Thoracic aorta (tissue), 2 donors: ENCODE data around the gene TBL1XR1. TPM values are rescaled to one million over a fixed set of nuclear protein-coding genes. Genes with fewer than 3 reads are reported as not detected.
"Not testable (repeated sequence)": the region's sequence is repeated elsewhere in the genome, so short reads cannot be mapped to it uniquely, and the experiment has no call there.

Experiments
- ATAC-seq: fragments of 150-250 bp; one replicate; pipeline ENCODE4 v1.8.0; 2017; ENCODE audit warnings: low read depth; ENCODE audit not compliant: insufficient number of reproducible peaks, low FRiP score
- DNase-seq: peaks from one replicate; pipeline ENCODE4 v3.0.0-alpha.2; 2020; ENCODE audit warnings: low spot score
- H3K27ac ChIP-seq, 2 donors: fragments of 200-600 bp; sonication (generic); 1 replicate in 1 of 2; 2 replicates in 1 of 2; pipeline ENCODE4 v1.5.1; 2016; ENCODE audit warnings: mild to moderate bottlenecking in 2 of 2, moderate library complexity in 2 of 2
- H3K27me3 ChIP-seq: fragments of 200-600 bp; sonication (generic); replicated peaks from 2 replicates; pipeline ENCODE4 v1.6.0; 2016; ENCODE audit warnings: mild to moderate bottlenecking; ENCODE audit not compliant: insufficient read depth
- H3K36me3 ChIP-seq: fragments of 200-600 bp; sonication (generic); one replicate; pipeline ENCODE4 v1.5.1; 2016
- H3K4me1 ChIP-seq, 2 donors: fragments of 200-600 bp; sonication (generic); 1 replicate in 1 of 2; 2 replicates in 1 of 2; pipeline versions ENCODE4 v1.5.1 to v1.6.0; 2016; ENCODE audit warnings: low read depth in 2 of 2, mild to moderate bottlenecking in 1 of 2; ENCODE audit not compliant: control insufficient read depth in 1 of 2
- H3K4me3 ChIP-seq: fragments of 200-600 bp; sonication (generic); 2 replicates; pipeline ENCODE4 v1.5.1; 2016; ENCODE audit warnings: mild to moderate bottlenecking
- H3K9me3 ChIP-seq: fragments of 200-600 bp; sonication (generic); 2 replicates; pipeline ENCODE4 v1.5.1; 2016
- CTCF ChIP-seq: fragments of 200-600 bp; sonication (generic); IDR thresholded peaks from one replicate; pipeline ENCODE4 v1.5.1; 2019; ENCODE audit warnings: antibody characterized with exemption
- total RNA-seq, 2 donors: library from RNA; depleted of rRNA; stranded (reverse); fragments of >200 nt; gene quantifications; one replicate each; pipeline versions ENCODE4 v1.1.0 to v1.2.3, GENCODE V29; 2016

Gene TBL1XR1
- total RNA-seq, 2 donors from 2014 or later, result 67.0 to 109 TPM

- Histone ChIP-seq H3K4me1 (peaks cover 0 to 3% of the 10 kb centered on the region in 2 donors), H3K36me3 (no peaks in the 10 kb centered on the region), H3K27ac (no peak overlapping the region), H3K9me3 (no peaks in the 10 kb centered on the region), H3K4me3 (no peak overlapping the region), H3K27me3 (no peaks in the 10 kb centered on the region)
- DNase-seq (no peak), ATAC-seq (no peak)
- no peak for TF ChIP-seq CTCF
These were observed 11.5 kb upstream of the TBL1XR1 start for GRCh38 chr3:177208781-177209180.

- DNase-seq, result no peak
- Histone ChIP-seq H3K27me3 (no peaks in the 10 kb centered on the region), H3K27ac (no peak overlapping the region), H3K4me1 (no peaks in the 10 kb centered on the region), H3K4me3 (no peak overlapping the region), H3K36me3 (no peaks in the 10 kb centered on the region), H3K9me3 (no peaks in the 10 kb centered on the region)
- no peak for ATAC-seq
- TF ChIP-seq CTCF, result no peak
These were observed 10.9 kb upstream of the TBL1XR1 start for GRCh38 chr3:177208223-177208622.

GRCh38 chr3:177206936-177207335 is 9.7 kb upstream of the TBL1XR1 start:
- ATAC-seq, result no peak
- no peak for DNase-seq
- Histone ChIP-seq H3K4me3 (no peak overlapping the region), H3K36me3 (no peaks in the 10 kb centered on the region), H3K27me3 (no peaks in the 10 kb centered on the region), H3K9me3 (no peaks in the 10 kb centered on the region), H3K4me1 (no peaks in the 10 kb centered on the region), H3K27ac (no peak overlapping the region)
- TF ChIP-seq CTCF, result no peak

- H3K27me3 ChIP-seq, result no peaks in the 10 kb centered on the region
- H3K27ac ChIP-seq, result no peak overlapping the region
- H3K4me3 ChIP-seq, result no peak overlapping the region
- no peaks in the 10 kb centered on the region for H3K9me3 ChIP-seq
- ATAC-seq (no peak), DNase-seq (no peak)
- peaks cover 0 to 3% of the 10 kb centered on the region in 2 donors for H3K4me1 ChIP-seq
- no peak for TF ChIP-seq CTCF
- H3K36me3 ChIP-seq, result no peaks in the 10 kb centered on the region
These were observed 6.6 kb upstream of the TBL1XR1 start for GRCh38 chr3:177203689-177204395.

- DNase-seq, H3K27ac ChIP-seq, H3K9me3 ChIP-seq, H3K27me3 ChIP-seq, ATAC-seq, H3K36me3 ChIP-seq, H3K4me3 ChIP-seq: not testable (repeated sequence)
- H3K4me1 ChIP-seq, result peaks cover 2 to 11% of the 10 kb centered on the region in 2 donors
These were observed 5.7 kb upstream of the TBL1XR1 start for GRCh38 chr3:177203016-177203415.
